ENCODE data around the gene DNAAF3.

Gene DNAAF3

DNA sequence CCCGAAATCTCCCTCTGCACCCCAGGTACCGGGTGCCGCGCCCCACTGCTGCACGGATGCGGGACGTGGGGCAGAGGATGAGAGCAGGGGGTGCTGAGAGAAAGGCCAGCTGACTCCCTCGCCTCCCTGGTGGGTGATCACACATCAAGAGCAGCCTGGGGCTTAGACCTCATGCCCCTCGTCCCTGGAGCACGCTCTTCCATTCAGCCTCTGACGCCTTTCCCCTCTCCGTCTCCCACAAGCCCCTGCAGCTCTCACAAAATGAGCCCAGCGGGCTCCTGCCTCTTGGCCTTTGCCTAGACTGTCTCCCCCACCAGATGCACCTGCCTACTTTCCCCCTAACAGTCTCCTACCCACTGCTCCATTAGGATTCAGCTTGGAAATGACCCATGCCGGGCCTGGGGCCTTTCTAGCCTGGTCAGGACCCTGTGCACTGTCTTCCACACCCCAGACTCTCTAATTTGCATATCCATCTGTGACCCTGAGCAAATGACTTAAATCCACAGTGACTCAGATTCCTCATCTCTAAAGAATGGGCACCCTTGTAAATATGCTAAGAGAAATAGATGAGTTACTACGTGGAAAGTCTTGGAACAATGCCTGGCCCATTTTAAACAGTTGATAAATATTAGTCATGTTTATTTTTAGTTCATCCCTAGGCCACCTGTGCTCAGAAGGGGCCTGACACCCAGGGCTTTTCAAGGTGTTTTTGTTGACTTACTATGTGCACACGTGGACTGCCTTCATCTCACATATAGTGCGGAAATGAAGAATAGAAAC lies 43.5 kb upstream of the DNAAF3 start (continued):
- TF ChIP-seq, protein P1, sequence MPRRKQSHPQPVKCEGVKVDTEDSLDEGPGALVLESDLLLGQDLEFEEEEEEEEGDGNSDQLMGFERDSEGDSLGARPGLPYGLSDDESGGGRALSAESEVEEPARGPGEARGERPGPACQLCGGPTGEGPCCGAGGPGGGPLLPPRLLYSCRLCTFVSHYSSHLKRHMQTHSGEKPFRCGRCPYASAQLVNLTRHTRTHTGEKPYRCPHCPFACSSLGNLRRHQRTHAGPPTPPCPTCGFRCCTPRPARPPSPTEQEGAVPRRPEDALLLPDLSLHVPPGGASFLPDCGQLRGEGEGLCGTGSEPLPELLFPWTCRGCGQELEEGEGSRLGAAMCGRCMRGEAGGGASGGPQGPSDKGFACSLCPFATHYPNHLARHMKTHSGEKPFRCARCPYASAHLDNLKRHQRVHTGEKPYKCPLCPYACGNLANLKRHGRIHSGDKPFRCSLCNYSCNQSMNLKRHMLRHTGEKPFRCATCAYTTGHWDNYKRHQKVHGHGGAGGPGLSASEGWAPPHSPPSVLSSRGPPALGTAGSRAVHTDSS (tag by site-specific recombination; IDR thresholded peaks at IDR 0.05): no peak
- TF ChIP-seq, protein P2, sequence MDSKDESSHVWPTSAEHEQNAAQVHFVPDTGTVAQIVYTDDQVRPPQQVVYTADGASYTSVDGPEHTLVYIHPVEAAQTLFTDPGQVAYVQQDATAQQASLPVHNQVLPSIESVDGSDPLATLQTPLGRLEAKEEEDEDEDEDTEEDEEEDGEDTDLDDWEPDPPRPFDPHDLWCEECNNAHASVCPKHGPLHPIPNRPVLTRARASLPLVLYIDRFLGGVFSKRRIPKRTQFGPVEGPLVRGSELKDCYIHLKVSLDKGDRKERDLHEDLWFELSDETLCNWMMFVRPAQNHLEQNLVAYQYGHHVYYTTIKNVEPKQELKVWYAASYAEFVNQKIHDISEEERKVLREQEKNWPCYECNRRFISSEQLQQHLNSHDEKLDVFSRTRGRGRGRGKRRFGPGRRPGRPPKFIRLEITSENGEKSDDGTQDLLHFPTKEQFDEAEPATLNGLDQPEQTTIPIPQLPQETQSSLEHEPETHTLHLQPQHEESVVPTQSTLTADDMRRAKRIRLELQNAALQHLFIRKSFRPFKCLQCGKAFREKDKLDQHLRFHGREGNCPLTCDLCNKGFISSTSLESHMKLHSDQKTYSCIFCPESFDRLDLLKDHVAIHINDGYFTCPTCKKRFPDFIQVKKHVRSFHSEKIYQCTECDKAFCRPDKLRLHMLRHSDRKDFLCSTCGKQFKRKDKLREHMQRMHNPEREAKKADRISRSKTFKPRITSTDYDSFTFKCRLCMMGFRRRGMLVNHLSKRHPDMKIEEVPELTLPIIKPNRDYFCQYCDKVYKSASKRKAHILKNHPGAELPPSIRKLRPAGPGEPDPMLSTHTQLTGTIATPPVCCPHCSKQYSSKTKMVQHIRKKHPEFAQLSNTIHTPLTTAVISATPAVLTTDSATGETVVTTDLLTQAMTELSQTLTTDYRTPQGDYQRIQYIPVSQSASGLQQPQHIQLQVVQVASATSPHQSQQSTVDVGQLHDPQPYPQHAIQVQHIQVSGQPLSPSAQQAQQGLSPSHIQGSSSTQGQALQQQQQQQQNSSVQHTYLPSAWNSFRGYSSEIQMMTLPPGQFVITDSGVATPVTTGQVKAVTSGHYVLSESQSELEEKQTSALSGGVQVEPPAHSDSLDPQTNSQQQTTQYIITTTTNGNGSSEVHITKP (tag by site-specific recombination; IDR thresholded peaks at IDR 0.05): peak; percentile 66
- TF ChIP-seq ZNF747 (tag by site-specific recombination; IDR thresholded peaks at IDR 0.05): no peak
- TF ChIP-seq ZNF335 (tag by site-specific recombination; conservative IDR thresholded peaks at IDR 0.05): peak; percentile 72
- TF ChIP-seq ZBTB17 (tag by site-specific recombination; IDR thresholded peaks at IDR 0.05): peak; percentile 45
- no peak for TF ChIP-seq TCF7L2 (IDR thresholded peaks at IDR 0.05; ENCODE audit: borderline replicate concordance, low read depth, low read length)
- TF ChIP-seq ZNF76 (tag by site-specific recombination; IDR thresholded peaks at IDR 0.05; ENCODE audit: borderline replicate concordance, low read depth): 0 out of 2 replicates have a peak, but pooled peaks have one; percentile 23
- no peak for TF ChIP-seq ZNF202 (tag by site-specific recombination; IDR thresholded peaks at IDR 0.05; ENCODE audit: borderline replicate concordance)
- peak; percentile 83 for TF ChIP-seq ZNF366 (tag by site-specific recombination; conservative IDR thresholded peaks at IDR 0.05)
- TF ChIP-seq ZNF623 (tag by site-specific recombination; IDR thresholded peaks at IDR 0.05): 0 out of 2 replicates have a peak, but pooled peaks have one; percentile 25
- TF ChIP-seq, protein P3, sequence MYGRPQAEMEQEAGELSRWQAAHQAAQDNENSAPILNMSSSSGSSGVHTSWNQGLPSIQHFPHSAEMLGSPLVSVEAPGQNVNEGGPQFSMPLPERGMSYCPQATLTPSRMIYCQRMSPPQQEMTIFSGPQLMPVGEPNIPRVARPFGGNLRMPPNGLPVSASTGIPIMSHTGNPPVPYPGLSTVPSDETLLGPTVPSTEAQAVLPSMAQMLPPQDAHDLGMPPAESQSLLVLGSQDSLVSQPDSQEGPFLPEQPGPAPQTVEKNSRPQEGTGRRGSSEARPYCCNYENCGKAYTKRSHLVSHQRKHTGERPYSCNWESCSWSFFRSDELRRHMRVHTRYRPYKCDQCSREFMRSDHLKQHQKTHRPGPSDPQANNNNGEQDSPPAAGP (tag by site-specific recombination; IDR thresholded peaks at IDR 0.05): 0 out of 2 replicates have a peak, but pooled peaks have one; percentile 13
- TF ChIP-seq, protein P4, sequence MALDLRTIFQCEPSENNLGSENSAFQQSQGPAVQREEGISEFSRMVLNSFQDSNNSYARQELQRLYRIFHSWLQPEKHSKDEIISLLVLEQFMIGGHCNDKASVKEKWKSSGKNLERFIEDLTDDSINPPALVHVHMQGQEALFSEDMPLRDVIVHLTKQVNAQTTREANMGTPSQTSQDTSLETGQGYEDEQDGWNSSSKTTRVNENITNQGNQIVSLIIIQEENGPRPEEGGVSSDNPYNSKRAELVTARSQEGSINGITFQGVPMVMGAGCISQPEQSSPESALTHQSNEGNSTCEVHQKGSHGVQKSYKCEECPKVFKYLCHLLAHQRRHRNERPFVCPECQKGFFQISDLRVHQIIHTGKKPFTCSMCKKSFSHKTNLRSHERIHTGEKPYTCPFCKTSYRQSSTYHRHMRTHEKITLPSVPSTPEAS (tag by site-specific recombination; IDR thresholded peaks at IDR 0.05): no peak
- TF ChIP-seq ZNF843 (tag by site-specific recombination; IDR thresholded peaks at IDR 0.05): no peak
- no peak for TF ChIP-seq OVOL3 (tag by site-specific recombination; IDR thresholded peaks at IDR 0.05)
- no peak for TF ChIP-seq ZNF174 (tag by site-specific recombination; IDR thresholded peaks at IDR 0.05)
- no peak for TF ChIP-seq SP2 (tag by site-specific recombination; IDR thresholded peaks at IDR 0.05)
- no peak for TF ChIP-seq SETDB1 (IDR thresholded peaks at IDR 0.05; ENCODE audit: insufficient read length, low read length)
- 0 out of 2 replicates have a peak, but pooled peaks have one; percentile 42 for TF ChIP-seq ZNF600 (tag by site-specific recombination; IDR thresholded peaks at IDR 0.05)
- TF ChIP-seq, protein P5, sequence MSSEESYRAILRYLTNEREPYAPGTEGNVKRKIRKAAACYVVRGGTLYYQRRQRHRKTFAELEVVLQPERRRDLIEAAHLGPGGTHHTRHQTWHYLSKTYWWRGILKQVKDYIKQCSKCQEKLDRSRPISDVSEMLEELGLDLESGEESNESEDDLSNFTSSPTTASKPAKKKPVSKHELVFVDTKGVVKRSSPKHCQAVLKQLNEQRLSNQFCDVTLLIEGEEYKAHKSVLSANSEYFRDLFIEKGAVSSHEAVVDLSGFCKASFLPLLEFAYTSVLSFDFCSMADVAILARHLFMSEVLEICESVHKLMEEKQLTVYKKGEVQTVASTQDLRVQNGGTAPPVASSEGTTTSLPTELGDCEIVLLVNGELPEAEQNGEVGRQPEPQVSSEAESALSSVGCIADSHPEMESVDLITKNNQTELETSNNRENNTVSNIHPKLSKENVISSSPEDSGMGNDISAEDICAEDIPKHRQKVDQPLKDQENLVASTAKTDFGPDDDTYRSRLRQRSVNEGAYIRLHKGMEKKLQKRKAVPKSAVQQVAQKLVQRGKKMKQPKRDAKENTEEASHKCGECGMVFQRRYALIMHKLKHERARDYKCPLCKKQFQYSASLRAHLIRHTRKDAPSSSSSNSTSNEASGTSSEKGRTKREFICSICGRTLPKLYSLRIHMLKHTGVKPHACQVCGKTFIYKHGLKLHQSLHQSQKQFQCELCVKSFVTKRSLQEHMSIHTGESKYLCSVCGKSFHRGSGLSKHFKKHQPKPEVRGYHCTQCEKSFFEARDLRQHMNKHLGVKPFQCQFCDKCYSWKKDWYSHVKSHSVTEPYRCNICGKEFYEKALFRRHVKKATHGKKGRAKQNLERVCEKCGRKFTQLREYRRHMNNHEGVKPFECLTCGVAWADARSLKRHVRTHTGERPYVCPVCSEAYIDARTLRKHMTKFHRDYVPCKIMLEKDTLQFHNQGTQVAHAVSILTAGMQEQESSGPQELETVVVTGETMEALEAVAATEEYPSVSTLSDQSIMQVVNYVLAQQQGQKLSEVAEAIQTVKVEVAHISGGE (tag by site-specific recombination; conservative IDR thresholded peaks at IDR 0.05; ENCODE audit: low read depth): no peak
- TF ChIP-seq ZNF121 (tag by site-specific recombination; IDR thresholded peaks at IDR 0.05): no peak
- TF ChIP-seq BCL11A (tag by site-specific recombination; IDR thresholded peaks at IDR 0.05; ENCODE audit: low read depth): no peak
- TF ChIP-seq ZEB2 (tag by site-specific recombination; IDR thresholded peaks at IDR 0.05): peak; percentile 65; the same call in 1 of the 2 replicates
- TF ChIP-seq ZBTB20 (tag by site-specific recombination; IDR thresholded peaks at IDR 0.05): peak; percentile 35; the same call in 1 of the 2 replicates
- no peak for TF ChIP-seq ZNF266 (tag by site-specific recombination; IDR thresholded peaks at IDR 0.05; ENCODE audit: low read depth)
- TF ChIP-seq ZNF114 (tag by site-specific recombination; IDR thresholded peaks at IDR 0.05): no peak
- no peak for TF ChIP-seq ZNF670 (tag by site-specific recombination; IDR thresholded peaks at IDR 0.05; ENCODE audit: low read depth)
- peak; percentile 34; the same call in 1 of the 2 replicates for TF ChIP-seq ZNF629 (tag by site-specific recombination; IDR thresholded peaks at IDR 0.05)

All from HEK293 (cell line).